NCI-H345 (cell line): ENCODE data around the gene MLIP.
"Not testable (repeated sequence)": the region's sequence is repeated elsewhere in the genome, so short reads cannot be mapped to it uniquely, and the experiment has no call there.

ENCODE experiments used
- DNase-seq: peaks from one replicate; lab custom pipeline; 2025; lab: John Stamatoyannopoulos, UW

Gene MLIP, protein sequence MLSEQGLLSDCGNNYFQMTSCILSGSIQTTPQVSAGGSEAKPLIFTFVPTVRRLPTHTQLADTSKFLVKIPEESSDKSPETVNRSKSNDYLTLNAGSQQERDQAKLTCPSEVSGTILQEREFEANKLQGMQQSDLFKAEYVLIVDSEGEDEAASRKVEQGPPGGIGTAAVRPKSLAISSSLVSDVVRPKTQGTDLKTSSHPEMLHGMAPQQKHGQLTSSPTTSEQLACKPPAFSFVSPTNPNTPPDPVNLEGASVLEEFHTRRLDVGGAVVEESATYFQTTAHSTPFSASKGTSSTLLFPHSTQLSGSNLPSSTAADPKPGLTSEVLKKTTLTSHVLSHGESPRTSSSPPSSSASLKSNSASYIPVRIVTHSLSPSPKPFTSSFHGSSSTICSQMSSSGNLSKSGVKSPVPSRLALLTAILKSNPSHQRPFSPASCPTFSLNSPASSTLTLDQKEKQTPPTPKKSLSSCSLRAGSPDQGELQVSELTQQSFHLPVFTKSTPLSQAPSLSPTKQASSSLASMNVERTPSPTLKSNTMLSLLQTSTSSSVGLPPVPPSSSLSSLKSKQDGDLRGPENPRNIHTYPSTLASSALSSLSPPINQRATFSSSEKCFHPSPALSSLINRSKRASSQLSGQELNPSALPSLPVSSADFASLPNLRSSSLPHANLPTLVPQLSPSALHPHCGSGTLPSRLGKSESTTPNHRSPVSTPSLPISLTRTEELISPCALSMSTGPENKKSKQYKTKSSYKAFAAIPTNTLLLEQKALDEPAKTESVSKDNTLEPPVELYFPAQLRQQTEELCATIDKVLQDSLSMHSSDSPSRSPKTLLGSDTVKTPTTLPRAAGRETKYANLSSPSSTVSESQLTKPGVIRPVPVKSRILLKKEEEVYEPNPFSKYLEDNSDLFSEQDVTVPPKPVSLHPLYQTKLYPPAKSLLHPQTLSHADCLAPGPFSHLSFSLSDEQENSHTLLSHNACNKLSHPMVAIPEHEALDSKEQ

DNA sequence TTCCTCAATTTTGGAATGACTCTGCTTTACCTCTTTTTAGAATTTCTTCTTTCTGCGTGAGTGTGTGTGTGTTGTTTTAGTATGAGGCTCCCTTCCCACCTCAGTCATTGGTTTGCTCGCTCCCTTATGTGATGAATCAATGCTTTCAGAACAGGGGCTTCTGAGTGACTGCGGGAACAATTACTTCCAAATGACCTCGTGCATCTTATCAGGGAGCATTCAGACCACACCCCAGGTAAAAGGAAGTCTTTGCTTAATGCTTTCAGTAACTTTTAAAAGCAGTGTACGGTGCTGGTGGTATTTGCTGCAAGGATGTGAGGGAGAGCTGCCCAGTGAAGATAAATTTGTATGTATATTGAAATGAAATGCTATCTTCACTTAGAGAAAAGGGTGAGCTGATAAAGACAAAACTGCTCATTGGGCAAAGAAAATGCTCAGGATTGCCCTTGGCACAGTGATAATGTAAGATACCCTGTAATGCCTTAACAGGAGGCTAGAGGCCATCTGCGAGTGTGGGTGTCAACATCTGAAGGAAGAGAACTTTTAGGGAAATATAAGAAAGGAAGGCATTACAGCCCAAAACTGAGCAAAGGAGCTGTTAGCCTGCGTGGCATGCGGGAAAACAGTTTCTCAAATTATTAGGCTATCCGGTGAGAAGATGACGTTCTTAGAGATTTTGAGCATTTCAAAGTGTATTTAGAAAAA is at the start of gene MLIP:
MLIP (plus strand) TSS at position 103 of the 705 bp plus-strand sequence; CDS start at position 140, 37 bp downstream.
- no peak for DNase-seq

DNA sequence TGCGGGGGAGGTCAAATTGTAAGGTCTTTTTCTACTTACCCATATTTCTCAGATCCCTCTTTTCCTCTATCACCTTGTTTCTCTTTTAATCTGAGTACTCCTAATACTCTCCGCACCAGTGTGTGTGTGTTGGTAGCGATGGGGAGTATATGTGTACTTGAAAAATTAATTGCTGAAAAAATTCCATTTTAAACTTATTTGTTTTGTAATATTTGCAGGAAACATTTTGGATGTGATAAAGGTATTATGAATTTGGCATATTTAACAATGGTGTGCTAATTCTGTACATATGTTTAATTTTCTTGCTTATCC is 48.1 kb upstream of the MLIP start:
- no peak for DNase-seq

DNA sequence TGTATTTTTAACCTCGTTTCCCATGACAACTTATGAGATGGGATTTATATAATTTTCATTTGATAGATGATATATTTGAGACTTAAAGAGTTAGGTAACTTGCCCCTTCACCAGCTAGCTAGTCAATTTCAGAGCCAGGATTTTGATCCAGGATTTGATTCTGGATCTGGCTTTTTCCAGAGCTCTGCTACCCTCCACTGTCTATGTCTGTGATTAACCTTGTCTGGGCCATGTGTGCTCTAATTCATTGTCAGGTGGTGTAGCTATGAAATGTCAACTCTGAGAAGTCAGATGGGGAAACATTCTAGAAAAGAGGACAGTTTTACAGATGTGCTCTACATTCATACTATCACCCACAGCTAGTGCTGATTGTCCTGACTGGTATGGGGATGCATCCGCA is 42.5 kb upstream of the MLIP start:
- DNase-seq = no peak

DNA sequence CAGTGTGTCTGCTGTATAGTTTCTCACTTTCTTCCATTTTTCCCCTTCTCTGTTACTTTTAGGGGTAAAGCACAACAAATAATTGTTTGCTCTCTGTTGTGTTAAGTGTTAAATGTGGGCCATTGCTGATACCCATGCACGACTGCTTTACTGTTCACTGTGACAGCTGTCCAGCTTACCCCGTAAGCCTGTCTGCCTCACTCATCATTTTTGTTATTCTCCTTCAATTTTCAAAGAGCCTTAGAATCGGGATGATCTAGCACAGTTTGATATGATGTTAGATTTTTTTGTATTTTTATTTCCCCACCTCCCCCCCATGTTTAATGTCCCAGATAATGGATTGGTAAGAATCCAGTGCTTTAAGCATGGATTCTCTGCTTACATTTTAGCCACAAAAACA is 41.2 kb upstream of the MLIP start:
- no peak for DNase-seq

DNA sequence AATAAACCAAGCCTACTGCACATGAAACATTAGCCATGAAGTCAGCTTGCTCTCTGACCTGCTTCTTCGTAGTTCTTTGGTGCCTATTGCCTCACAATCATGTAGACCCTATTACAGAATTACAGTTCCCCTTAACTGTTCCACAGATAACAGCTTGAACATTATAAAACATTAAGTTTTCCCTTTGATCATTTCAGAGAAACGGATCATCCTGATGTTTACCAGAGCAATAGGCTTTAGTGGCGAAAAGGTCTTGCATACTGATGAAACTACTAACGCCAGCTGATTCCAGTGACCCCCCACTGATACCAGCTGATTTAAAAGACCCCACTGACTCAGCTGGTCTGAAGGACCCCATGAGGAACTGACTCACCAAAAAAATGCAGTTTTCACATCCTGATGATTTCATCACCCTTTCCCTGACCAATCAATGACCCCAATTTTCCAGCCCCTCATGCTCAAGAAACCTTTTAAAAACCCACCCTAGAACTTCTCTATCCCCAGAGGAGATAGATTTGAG is 39.4 kb upstream of the MLIP start:
- no peak for DNase-seq

DNA sequence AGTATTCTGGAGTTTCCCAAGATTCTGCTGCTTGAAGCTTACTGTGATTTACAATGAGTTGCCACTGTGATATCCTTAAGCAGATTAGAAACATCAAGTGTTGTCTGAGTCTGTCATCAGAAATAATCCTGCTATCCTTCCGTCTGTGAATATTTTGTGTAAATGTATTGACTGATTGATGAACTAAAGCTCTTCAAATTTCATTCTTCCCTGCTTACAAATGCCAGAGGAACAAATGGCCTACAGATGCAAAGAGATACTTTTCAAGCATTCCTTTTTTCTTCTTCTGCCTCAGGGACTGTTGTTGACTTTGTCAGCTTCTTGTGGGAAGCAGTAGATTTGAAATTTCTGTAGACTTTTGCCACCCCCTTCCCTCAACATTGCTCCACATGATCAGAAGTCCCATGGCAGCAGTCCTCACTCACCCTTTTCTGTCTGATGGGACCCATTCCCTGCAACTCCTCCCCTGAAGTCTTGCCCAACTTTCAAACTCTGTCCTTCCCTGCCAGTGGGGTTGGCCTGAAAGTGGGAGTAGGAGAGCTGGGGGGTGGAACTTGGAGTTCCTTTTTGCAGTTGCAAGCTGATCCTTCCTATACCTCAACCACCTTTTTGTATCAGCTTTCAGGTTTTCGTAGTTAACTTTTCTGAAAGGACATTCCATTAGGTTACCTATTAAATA is 38.5 kb upstream of the MLIP start:
- no peak for DNase-seq

DNA sequence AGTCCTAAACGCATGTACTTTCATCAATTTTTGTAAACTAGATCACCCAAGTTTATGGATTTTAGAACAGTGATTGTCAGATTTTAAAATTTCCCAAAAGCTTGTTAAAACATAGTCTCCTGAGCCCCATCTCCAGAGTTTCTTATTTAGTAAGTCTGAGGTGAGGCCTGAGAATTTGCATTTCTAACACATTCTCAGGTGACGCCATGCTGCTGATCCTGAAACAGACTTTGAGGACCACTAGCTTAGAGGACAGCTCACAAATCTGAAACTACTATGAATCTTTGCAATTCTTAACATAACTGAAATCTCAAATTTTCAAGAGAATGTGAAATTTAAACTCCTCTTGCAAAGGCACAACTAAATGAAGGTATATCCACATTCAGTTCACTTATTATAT is 37.8 kb upstream of the MLIP start:
- DNase-seq = no peak

DNA sequence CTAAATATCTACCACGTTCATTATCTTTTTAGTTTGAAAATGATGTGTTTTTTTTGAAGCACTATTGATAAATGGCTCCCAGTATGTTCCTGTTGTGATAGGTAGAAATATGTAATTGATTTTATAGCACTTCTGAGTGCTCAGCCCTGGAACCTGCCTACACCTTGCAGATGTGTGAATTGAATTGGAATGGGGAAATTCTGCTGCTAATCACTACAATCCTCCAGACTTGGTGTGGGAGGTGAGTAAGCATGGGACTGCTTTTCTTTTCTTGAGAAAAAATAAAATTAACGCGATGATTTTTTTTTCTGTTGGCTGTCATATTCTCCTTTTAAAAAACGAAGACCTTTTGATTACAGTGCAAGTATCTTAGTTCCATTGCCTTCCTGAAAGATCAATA is 37.1 kb upstream of the MLIP start:
- no peak for DNase-seq

DNA sequence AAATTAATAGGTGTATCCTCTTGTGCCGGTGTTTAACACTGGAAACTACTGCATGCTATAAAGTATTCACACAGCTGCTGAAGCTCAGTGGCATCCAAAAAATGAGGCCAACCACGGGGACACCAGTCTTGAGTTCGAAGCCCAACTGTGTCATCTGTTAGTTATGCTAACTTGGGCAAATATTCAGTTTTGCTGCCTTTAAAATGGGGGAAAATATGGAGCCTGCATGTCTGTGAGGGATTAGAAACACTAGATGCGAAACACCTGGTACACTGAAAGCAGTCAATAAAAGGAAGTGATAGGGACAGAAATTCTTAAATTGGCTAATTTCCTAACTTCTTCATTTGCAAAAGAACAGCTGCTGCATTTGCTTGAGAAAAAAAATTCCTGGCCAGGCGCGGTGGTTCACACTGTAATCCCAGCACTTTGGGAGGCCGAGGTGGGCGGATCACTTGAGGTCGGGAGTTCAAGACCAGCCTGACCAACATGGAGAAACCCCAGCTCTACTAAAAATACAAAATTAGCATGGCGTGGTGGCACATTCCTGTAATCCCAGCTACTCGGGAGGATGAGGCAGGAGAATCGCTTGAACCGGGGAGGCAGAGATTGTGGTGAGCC is 36.6 kb upstream of the MLIP start:
- no peak for DNase-seq

DNA sequence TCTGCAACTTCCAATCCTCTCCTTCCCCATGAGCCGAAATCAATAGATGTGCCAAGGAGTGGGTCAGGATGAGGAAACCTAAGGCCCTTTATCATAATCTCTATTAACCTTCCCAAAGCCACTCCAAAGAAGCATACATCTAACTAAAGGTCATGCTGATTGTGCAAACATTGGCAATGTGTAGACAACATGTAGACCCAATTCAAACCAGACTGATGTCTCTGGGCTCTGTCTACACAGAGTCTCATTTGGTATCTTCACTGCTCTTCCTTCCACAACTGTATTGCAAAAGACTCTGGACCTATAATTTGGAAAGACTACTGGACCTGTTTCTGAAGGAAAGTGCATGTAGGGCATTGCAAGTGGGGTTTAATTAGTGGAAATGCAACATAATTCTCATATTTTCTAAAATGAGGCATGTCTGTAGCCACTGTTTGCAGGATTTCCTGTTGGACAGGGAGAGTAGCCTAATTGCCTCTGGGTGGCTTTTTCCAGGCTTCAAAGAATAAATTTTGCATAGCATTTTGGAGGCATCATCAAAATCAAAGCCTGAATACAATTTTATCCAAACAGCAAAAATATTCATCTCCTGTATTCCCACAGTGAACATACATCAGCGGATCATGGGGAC is 35.0 kb upstream of the MLIP start:
- DNase-seq = no peak

DNA sequence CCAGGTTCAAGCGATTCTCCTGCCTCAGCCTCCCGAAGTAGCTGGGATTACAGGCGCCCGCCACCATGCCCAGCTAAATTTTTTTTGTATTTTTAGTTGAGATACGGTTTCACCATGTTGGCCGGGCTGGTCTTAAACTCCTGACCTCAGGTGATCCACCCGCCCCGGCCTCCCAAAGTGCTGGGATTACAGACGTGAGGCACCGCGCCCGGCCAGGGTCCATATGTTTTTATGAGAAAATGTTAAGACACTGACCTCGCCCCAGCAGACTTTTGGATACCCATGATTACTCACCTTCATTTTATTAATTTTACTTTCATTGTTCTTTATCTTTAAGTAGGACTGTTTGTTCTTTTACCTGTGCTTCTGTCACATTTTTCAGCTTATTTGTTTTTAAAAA is 29.7 kb upstream of the MLIP start:
- not testable (repeated sequence) for DNase-seq

DNA sequence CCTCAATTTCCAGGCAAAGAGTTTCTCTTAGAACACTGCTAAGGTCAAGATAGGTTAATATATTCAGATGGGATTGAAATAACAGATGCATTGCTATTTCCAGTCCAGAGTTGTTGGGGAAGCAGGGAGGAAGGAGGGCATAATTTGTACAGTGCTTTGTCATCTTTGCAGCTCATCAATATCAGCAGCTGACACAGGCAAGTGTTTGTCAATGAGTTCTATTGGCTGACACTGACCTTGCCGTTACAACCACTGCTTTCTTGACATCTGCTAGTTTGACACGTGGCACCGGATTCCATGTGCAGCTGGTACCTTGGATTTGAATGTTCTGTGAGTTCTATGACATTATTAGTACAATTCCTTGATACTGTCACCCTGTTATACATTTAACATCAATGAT is 28.0 kb upstream of the MLIP start:
- no peak for DNase-seq

DNA sequence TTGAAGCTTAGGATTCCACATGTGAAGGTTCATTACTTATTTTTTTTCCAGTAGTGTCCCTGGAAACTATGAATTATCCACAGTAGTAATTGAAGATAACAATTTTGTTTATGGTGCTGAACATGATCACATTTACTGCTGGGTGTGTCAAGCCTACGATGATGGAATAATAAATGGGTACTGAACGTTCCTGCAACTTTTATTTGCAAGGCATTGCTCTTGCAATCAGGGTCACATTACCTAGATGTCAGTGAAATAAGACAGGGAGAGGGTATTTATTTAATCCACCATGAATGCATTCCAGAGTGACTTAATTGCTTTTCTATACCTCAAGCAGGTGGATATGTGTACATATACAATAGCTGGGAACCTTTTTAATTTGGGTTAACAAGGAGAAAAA is 27.0 kb upstream of the MLIP start:
- DNase-seq = no peak

DNA sequence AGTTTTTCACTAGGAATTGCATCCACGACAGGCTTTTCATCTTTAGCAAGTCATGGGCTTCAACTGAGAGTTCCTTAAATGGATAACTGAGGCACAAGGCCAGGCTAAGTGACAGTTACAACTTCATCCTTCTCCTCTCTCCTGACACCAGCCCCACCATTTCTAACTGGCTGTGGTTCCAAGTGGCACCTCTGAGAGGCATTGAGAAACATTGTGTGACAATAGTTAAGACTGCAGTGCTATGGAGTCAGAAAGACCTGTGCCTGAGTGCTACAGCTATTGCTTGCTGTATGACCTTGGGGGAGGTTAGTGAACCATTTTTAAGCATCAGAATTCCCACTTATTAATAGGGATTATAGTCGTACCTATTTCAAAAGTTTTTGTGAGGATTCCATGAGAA is 26.2 kb upstream of the MLIP start:
- DNase-seq = no peak

DNA sequence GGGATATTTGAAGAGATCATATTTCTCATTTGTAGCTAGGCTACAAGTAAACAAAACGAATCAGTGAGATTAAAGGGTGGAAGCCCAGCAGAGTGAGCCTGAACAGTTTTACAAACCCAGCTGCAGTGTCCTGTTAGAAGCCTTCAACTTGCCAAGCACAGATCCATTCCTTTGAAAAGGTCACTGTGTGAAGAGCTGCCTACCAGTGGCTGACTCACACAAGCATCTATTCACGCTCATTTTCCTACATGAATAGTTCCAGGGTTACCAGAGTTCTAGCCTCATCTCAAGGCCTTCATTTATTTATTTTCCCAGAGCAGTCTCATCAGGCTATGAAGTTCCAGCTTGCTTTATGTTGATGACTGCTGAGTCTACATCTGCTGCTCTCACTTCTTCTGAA is 25.7 kb upstream of the MLIP start:
- no peak for DNase-seq

DNA sequence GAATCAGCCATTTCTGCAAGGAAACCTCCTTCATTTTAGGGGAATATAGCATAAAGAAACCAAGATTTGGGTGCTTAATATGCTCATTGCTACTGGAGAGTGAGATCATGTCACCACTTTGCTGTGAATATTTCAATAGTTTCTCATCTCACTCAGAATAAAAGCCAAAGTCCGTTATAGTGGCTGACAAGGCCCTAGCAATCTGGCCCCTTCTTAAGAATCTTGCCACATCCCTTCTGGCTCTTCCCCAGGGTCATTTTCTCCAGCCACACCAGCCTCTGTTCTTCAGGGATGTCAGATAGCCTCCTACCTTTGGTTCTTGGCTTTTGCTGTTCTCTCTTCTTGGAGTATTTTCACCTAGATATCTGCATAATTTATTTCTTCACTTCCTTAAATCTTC is 24.8 kb upstream of the MLIP start:
- no peak for DNase-seq

DNA sequence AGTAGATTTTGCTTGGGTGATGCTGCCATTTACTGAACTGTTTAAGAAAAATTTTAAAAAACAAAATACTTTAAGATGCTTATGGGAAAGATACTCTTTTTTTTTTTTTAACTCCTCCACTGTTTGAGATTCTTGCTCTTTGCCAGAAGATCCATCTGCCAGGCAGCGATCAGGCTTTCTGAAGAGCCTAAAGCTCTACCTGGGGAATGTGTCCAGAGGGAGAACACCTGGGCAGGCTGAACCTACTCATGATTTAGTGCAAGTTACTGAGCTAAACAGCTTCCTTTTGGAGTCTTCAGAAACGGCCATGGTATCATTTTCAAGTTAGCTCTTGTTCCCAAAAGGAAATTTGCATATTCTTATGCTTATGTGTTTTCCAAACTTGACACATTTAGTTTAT is 23.5 kb upstream of the MLIP start:
- DNase-seq = no peak

DNA sequence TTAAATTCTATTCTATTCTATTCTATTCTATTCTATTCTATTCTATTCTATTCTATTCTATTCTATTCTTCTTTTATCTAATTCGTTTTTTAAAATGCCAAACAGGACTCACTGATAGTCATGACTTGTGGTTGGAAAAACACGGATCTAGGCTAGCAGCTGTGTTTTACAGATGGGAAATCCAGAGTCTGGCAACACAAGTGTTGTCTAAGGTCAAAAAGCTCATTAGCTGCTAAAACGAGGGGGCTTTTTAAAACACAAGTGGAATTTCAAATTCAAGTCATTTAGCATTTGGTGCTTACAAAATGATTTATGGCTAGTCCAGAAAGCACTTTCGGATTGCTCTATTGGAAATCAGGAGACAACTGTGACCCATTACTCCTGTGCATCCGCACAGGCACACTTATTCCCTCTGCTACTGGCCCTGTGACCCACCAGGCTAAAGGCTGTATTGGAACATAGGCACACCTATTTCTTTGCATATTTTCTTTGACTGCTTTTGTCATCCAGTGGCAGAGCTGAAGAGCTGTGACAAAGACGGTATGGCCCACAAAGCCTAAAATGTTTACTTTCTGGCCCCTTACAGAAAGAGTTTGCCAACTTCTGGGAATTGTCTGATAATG is 17.8 kb upstream of the MLIP start:
- DNase-seq = no peak

DNA sequence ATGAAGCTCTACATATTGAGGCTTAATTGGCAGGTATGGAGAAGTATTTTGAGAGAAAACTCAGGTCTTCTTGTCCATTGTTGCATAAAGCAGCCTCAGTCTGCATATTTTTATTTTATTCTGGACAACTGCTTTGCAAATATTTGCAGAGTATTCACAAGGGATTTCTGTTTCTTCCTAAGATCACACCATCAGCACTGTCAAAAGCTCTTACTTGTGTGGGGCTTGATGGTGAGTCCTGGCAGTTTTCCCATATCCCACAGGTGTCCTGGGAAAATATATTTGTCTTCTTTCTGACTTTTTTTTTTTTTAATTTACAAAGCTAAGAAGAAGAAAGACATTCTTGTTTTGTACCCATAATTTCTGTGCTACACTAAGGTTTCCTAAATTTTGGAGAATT is 16.9 kb upstream of the MLIP start:
- DNase-seq = no peak

DNA sequence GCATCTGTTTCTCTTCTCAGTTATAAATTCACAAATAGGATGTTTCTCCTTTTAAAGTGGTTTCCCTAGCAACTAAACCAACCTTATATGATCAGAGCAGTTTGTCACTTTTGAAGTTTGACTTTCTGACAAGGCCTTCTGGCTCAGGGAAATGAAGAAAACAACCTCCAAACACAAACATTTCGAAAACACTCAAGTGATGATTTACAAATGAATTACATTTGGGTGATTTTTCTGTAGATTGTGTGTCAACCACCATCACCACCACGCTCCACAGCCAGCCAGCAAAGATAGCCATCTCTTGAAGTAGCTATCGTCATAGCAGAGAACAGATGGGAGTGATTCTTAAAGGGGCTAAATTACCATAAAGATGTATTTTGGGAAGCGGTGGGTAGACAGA is 16.5 kb upstream of the MLIP start:
- no peak for DNase-seq
